GM19351 (cell line): ENCODE measurements around the gene PGLYRP1.

Experiments used
- ATAC-seq: cut with Tn5 transposase; IDR thresholded peaks from one replicate; pipeline ENCODE4 v1.9.1; 2021; ENCODE audit warnings: mild to moderate bottlenecking, moderate library complexity; ENCODE audit not compliant: unreplicated experiment

PGLYRP1 gene

DNA sequence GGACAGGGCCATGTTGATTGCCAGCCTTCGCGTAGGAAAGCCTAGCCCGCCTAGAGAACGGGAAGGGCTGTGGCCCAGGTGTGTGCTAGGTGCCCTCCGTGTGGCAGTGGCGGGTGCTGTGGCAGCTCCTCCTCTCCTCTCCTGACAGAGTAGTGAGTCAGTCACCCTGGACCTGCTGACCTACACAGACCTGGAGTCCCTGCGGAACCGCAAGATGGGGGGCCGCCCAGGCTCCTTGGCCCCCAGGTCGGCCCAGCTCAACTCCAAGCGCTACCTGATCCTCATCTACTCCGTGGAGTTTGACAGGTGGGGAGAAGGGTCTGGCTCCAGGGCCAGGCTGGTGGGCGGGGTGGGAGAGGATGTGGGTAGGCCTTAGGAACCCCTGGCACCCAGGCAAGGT lies 16.4 kb downstream of the PGLYRP1 start:
- ATAC-seq, result no peak

DNA sequence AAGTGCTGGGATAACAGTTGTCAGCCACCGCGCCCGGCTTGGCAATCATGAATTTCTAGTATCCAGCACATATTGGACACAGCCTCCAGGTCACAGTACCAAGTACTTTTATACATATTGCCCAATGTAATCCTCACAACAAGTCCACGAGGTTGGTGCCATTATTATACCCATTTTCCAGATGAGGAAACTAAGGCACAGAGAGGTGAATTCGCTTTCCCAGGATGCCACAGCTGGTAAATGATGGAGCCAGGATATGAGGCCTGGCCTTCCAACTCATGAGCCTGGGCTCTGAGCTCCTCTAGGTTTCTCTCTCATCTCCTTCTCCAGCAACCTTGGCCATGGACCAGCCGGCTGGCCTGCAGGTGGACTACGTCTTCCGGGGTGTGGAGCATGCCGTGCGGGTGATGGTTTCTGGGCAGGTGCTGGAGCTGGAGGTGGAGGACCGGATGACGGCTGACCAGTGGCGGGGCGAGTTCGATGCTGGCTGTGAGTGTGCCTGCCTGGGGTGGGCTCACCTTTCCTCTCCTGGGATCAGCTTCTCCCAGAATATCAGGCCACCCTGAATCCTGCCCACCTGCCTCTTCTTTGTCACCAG lies 20.1 kb downstream of the PGLYRP1 start:
- ATAC-seq, result no peak

DNA sequence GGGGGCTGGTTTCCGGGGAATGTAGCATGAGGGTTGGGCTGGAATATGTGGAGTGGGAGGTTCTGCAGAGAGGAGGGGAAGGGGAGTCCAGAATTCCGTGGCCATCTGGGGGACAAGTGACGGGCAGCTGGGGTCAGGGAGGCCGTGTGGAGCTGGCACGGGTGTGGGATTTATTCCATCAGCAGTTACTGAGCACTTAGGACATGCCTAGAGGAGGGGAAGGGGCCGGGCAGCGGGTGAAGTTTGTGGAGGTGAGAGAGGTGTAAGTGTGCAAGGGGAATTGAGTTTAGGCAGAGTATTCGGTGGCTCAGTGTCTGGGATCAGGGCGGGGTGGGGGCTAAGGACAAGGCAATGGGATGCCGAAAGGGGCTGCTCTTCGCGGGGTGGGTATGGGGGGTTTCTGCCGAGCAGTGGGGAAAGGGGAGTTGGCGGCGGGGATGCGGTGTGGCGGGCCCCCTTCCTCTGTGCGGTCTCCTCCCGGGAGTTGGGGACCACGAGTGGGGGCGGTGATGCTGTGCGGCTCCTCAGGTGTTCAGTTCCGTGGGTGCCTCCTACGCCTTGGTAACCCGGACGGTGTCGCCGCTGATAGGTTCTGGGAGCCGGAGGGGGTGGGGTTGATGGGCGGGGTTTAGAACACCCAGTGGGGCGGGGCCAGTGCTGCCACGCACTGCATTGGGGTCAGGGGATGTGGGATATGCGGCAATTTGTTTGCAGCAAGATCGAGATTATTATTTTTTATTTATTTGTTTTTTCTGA lies 22.2 kb downstream of the PGLYRP1 start:
- no peak for ATAC-seq

DNA sequence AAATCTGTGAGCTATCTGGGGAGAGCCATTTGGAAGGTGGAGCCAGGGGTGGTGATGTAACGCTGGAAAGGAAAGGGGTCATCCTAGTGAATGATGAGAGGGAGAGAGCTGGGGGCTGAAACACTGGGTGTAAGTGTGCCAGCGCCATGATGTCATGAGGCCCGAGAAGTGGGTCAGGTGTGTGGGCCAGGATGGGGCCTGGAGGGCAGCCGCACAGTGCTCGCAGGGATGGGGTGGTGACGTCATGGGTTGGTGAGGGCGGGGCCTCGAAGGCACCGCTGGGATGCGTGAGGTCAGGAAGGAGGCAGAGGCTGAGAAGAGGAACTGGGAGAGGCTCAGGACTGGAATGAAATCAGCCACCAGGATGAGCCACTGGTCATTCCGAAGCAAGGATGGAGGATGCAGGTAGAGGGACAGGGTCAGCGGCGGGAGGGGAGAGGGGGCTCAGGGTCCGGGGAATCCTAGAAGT lies 23.2 kb downstream of the PGLYRP1 start:
- ATAC-seq, result no peak

DNA sequence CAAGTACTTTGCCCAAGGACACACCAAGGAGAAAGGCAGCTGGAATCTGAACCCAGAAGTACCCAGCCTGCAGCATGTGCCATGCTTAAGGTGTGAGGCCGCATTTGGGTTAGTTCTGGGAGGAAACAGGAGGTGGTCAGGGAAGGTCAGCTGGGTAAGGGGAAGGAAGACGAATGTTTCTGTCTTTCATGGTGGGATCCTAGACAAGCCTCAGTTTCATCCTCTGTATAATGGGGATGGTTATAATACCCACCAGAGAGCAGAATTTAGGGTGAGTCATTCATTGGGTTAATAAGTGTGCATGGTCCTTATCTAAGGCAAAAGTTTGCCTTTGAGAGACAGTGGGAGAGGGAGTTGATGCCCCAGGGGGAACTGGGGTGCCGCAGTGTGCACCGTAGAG lies 24.0 kb downstream of the PGLYRP1 start:
- no peak for ATAC-seq

DNA sequence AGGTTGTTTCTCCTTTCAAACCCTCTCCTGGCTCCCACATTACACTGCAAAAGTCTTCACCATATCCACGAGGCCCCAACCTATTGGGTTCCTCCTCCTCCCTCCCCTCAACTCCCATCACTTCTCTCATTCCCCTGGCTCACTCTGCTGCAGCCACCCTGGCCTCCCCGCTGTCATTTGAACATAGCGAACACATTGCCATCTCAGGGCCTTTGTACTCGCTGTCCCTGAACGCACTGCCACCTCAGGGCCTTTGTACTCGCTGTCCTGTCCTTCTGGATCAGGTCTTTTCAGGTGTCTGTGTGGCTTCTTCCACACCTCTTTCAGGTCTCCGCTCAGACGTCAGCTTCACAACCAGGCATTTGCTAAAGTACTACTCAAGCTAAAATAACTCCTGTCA lies 25.9 kb downstream of the PGLYRP1 start:
- no peak for ATAC-seq

DNA sequence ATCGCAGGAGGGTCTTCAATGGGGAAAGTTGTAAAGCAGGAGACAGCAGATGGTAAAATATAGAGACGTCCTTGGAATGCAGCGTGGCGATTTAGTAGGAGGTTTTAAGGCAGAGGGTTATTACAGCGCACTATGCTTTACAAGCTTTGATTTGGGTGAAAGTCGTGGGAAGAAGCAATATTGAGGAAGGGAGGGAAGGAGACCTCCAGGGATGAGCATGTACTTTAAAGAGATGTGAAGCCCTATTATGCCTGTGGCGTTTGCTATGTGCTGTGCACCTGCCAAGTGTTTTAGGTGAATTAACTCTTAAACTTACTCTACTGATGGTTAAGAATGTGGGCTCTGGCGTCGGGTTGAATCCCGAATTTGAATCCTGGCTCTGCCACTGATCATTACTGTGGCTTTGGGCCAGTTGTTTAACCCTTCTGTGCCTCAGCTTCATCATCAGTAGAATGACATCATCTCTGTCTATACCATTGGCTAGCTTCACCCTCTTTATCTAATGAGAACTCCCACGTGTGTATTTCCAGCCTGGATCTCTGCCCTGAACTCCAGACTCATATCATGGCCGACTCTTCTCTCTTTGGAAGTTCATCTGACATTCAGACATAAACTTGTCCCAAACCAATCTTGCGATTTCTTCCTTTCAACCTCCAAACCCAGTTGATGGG lies 27.0 kb downstream of the PGLYRP1 start:
- ATAC-seq, result no peak

DNA sequence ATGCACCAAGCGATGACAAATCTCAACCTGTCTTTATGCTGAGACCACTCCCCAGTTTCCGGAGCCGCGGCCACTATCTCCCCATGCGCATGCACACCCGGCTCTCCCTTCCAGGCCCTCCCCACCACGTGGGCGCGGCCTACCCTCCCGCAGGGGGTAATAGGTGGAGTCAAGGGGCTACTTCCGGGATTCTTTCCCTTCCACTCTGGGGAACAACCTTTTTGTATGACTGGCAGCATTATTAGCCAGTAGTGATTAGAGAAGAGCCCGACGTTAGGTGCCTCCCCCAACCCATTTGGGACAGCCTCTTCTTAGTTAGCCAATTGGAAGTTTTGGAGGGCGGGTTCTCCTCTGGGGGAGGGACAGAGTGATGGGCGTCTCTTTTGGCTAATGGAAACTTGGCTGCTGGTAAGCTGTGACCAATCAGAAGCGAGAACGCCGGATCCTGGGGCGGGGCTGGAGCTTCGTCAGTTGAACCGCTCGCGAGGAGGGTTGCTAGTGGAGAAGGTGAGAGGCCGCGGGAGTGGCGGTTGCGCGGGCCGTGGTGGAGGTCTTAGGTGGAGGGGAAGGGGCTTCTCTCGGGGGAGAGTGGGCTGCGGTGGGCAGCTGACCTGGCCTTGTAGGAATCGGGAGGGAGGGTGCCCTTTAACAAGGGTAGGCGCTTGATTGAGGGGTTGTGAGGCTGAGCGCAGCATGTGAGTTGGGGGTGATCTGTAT lies 27.7 kb downstream of the PGLYRP1 start, which contains the start of gene CCDC61:
Gene CCDC61 (plus strand): TSS at position 470 of the 717 bp plus-strand sequence. CDS start 7,552 bp downstream, outside the sequence.
- ATAC-seq, result peak; percentile 93

DNA sequence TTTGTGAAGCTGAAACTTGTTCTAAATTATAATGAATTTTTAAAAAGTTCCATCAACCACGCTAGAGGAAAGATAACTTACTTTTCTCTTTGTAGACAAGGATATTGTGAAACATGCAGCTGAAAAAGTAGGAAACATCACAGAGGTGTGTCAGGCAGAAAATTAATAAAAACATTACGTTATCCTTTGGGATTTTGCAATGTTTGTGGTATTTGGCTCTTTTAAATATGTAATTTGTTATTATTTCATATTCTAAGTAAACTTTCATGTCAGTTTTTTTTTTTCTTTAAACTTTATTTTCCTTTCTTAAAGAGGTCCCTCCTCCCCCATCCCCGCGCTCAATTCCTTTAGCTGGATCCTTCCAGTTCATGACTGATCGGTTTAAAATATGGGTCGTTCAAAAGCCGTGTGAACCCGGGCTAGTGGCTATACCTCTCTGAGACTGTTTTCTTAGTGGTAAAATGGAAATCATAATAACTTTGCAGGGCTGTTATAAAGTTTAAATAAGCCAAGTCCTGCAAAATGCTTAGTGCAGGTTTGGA lies 28.3 kb downstream of the PGLYRP1 start:
- peak; percentile 7 for ATAC-seq

DNA sequence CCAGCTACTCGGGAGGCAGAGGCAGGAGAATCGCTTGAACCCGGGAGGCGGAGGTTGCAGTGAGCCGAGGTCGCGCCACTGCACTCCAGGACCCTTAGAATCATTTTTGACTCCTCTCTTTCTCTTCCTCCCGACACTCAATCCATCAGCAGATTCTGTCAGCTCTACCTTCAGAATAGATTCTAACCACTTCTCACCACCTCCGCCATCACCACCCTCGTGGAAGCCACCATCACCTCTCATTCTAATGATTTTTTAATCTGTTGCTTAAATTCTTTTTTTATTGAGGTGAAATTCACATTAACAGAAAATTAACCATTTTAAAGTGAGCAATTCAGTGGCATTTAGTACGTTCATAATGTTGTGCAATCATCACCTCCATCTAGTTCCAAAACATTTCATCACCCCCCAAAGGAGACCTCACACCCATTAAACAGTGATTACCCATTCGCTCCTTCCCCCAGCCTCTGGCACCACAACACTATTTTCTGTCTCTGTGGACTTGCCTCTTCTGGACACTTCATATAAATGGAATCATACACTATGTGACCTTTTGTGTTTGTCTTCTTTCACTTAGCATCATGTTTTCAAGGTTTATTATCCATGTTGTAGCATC lies 32.6 kb downstream of the PGLYRP1 start:
- no peak for ATAC-seq

DNA sequence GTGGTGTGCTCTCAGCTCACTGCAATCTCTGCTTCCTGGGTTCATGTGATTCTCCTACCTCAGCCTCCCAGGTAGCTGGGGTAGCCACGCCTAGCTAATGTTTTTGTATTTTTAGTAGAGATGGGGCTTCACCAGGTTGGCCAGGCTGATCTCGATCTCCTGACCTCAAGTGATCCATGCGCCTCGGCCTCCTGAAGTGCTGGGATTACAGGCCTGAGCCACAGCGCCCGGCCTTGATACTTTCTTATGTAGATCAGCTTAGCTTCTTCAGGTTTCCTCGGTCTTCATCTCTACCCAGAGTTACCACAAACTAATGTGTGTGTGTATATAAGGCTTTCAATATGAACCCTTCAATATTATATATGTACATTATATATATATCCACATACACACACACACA lies 37.5 kb downstream of the PGLYRP1 start:
- ATAC-seq, result no peak

DNA sequence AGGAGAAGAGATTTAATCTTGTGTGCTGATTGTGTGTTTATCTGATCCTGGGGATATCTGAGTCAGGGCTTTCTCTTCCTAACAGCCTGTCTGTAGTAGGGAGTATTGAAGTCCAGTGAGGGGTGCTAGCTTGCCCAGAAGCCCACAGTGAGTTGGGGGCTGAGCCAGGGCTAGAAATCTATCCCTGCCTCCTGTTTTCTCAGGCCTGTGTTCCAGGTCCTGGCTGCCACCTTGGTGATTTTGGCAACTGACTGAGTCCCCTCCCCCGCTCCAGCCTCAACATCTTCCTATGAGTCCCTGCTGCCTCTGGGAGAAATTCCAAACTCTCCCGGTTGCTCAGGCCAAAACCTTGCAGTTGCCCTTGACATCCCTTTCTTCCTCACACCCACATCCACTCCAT lies 41.5 kb downstream of the PGLYRP1 start:
- ATAC-seq, result no peak

DNA sequence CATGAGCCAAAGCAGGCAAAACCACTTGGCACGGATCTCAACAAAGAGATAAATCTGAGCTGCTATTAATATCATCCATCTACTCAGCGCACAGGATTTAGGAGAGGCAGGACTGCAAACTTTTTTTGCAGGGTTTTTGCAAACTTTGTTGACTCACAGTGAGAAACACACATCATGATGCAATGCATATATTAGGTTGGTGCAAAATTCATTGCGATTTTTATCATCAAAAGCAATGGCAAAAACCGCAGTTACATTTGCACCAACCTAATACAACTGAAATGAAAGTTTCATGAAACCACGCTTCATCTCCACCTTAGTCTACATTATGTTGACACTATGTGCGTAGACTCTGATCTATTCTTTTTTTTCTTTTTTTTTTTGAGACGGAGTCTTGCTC lies 44.7 kb downstream of the PGLYRP1 start:
- no peak for ATAC-seq

DNA sequence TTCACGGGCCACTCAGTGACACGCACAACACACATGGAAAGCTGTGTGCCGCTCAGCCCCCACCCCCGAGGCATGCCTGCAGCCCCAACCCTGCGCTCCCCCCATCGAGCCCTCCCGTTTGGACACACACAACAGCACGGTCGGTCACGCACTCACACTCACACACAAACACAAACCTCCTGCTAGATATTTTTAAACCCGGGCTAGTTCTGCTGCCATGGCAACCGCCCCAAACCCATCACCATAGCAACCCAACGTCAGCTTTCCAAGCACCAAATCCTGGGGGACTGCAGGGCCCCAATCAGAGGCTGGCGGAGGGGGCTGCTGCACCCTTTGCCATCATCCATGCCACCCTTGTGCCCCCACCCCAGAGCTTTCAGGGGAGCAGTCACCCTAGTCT lies 46.7 kb downstream of the PGLYRP1 start:
- no peak for ATAC-seq

DNA sequence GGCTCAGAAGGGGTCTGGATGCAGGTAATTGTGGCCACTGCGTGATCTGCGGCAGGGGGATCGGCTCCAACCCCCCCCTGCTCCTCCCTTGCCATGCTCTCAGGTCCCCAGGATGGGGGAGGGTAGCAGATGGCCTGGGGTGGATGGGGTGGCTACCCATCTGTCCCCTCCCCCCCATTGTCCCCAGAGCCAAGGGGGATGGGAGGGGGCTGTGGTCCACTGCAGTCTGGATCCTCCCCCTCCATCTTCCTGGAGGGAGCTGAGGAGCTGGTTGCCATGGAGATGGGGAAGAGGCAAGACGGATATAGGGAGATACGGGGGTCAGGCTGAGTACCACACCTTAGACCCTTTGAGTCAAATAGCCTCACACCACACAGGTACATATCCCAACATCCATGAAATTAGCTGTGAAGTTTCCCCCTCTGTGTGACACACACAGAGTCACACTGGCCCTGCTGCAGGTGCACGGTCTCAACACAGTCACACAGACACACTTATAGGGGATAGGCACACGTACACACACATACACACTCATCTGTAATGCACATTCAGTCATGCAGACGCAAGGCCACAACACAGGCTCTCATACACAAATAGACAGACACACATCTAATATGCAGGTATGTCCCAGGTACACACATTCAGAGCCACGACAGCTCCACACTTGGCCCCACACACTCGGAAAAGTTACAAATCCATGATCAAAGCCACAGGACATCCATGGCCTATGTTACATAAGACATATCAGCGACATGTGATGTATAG lies 47.4 kb downstream of the PGLYRP1 start:
- no peak for ATAC-seq

DNA sequence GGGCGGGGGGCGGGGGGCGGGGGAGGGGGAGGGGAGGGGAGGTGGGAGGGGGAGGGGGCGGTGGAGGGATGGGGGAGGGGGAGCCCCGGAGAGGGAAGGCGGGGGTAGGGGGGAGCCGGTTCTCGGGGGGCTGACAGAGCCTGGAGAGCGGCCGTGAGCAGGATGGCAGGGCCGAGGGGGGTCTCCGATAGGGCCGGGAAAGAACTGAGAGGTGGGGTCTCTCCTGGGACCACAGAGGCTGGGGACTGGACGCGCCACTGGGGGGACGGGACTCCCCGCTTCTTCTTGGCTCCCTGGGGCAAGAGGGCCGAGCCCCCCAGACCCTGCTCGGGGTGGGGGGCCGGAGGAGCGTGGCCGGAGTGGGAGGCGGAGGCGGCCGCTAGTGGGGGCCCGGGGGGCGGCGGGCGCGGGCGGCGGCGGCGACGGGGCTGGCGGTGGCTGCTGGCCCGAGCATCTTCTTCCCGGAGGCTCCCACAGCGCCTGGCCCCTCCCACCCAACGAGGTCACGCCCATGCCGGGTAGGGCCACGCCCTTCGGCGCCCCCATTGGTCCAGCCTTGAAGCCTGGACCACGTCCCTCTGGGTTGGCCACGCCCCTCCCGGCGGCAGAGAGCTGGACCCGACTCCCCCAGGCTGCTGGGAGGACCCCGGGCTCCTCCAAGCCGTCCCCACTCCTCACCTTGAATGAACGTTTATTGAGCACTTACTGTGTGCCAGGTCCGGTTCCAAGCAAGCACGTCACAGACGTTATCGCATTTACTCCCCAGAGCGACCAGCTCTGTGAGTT lies 49.1 kb downstream of the PGLYRP1 start, which contains the start of gene NOVA2:
Gene NOVA2 (minus strand): TSS at position 313 of the 786 bp plus-strand sequence. CDS start 514 bp downstream, outside the sequence.
- ATAC-seq, result no peak

DNA sequence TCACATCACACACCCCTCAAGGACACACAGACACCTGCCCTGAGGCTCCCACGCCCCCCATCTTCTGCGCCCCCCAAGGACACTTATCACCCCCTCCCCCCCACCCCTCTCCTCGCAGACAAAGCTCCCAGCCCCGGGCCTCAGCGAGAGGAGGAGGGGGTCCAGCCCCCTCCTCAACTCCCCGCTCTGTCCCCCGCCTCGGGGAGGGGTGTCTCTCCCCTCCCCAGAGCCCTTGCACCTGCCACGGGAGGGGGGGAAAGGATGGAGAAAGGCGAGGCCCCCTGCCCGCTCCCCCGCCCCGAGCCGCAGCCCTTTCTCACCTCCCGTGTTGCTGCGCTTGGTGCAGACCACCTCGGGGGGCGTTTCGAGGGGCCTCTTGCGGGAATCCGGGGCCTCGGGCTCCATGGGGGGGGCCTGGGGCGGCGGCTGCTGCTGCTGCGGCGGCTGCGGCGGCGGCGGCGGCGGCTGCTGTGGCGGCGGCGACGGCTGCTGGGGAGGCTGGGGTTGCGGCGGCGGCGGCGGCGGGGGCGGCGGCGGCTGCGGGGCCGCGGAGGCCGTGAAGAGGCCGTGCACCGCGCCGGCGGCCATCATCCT lies 49.8 kb downstream of the PGLYRP1 start:
- no peak for ATAC-seq

DNA sequence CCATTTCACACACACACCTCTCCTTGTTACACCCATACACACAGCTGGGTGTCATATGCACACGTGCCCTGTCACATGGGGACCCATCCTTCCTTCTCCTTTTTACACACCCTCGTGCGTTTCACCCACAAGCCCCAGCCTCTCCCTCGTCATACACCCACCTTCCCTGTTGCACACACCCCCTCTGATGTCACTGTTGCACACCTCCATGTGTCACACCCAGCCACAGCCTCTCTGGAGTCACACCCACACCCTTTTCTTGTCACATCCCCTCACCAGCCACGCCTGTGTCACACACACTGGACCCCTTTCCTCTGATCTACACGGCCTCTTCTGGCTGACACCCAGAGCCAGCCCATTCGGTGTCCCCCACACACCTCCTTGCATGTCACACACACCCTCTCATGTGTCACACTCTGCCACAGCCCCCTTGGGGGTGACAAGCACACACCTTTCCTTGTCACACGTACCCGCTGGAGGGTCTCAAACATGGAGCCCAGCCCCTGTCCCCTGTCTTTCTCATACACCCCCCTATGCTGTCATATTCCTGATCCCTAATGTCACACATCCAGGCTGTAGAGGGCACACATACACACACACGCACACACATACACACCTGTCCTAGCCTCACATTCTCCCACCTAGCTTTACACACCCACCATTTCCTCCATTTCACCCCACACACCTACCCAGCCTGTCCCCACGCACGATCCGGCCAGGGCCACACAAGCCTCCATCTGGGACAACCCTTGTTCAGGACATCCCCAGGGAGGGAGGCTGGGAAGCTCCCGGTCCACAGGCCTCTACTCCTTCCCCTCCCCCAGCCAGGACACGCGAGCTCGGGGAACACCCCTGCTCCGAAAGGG lies 50.5 kb downstream of the PGLYRP1 start:
- ATAC-seq, result no peak
